Caco-2 (cell line): ENCODE results near the gene UBE2B. TPM values are rescaled to one million over a fixed set of nuclear protein-coding genes. Genes with fewer than 3 reads are reported as not detected.
"Not testable (repeated sequence)": the region's sequence is repeated elsewhere in the genome, so short reads cannot be mapped to it uniquely, and the experiment has no call there.

Source experiments
- BruUV-seq: library from RNA; stranded (reverse); fragments of 400-500 nt; replicated peaks from 2 replicates; lab custom pipeline; 2021; lab: Mats Ljungman, UMichigan
- CTCF ChIA-PET: fragments of 300-600 bp; sonication (Branson Sonifier 250); formaldehyde crosslinking; loops from one replicate; lab custom pipeline; 2022; ENCODE audit warnings: antibody characterized with exemption; lab: Charles Lee
- POLR2A ChIA-PET: fragments of 300-600 bp; sonication (Branson Sonifier 250); formaldehyde crosslinking; loops from one replicate; lab custom pipeline; 2022; ENCODE audit warnings: antibody characterized with exemption; lab: Charles Lee
- DNase-seq, 2 experiments: peaks; one replicate each; pipeline versions ENCODE4 v3.0.0 to v3.0.0-alpha.2; 2020 to 2022
- H3K27me3 ChIP-seq: replicated peaks from 2 replicates; pipeline ENCODE4 v1.6.0; 2011; ENCODE audit warnings: low read length; ENCODE audit not compliant: control insufficient read depth, insufficient read depth
- H3K36me3 ChIP-seq: 2 replicates; pipeline ENCODE4 v1.5.1; 2011; ENCODE audit warnings: low read length; ENCODE audit not compliant: control insufficient read depth, insufficient read depth
- H3K4me1 ChIP-seq: fragments of 250-450 bp; sonication (Bioruptor Pico); 2 replicates; pipeline ENCODE4 v1.5.1; 2020; ENCODE audit warnings: mild to moderate bottlenecking
- H3K4me3 ChIP-seq: 2 replicates; pipeline ENCODE4 v1.5.1; 2011; ENCODE audit warnings: low read depth, mild to moderate bottlenecking, control low read depth, low read length
- H3K9me3 ChIP-seq: fragments of 250-450 bp; sonication (Bioruptor Pico); 2 replicates; pipeline ENCODE4 v1.5.1; 2020; ENCODE audit warnings: mild to moderate bottlenecking, moderate library complexity
- H3K27ac Mint-ChIP-seq: one replicate; pipeline ENCODE4 v1.8.0; 2022; ENCODE audit warnings: mixed read lengths; ENCODE audit not compliant: unreplicated experiment
- H3K27me3 Mint-ChIP-seq: one replicate; pipeline ENCODE4 v1.8.0; 2022; ENCODE audit warnings: mixed read lengths; ENCODE audit not compliant: insufficient read depth, unreplicated experiment
- H3K36me3 Mint-ChIP-seq: one replicate; pipeline ENCODE4 v1.8.0; 2022; ENCODE audit warnings: mild to moderate bottlenecking, mixed read lengths; ENCODE audit not compliant: insufficient read depth, unreplicated experiment
- H3K4me1 Mint-ChIP-seq: one replicate; pipeline ENCODE4 v1.8.0; 2022; ENCODE audit warnings: low read depth, mixed read lengths; ENCODE audit not compliant: unreplicated experiment
- H3K4me3 Mint-ChIP-seq: one replicate; pipeline ENCODE4 v1.8.0; 2022; ENCODE audit warnings: mild to moderate bottlenecking, moderate library complexity, mixed read lengths; ENCODE audit not compliant: unreplicated experiment
- H3K9me3 Mint-ChIP-seq: one replicate; pipeline ENCODE4 v1.8.0; 2022; ENCODE audit warnings: mixed read lengths; ENCODE audit not compliant: unreplicated experiment
- CTCF ChIP-seq, 2 experiments: fragments of 200-600 bp in 1 of 2; IDR thresholded peaks; 1 replicate in 1 of 2; 2 replicates in 1 of 2; pipeline versions ENCODE4 v1.5.1 to v1.8.0; 2011 to 2022; ENCODE audit warnings: antibody characterized with exemption in 1 of 2, control low read depth in 1 of 2, inconsistent platforms in 1 of 2, low read depth in 1 of 2, low read length in 1 of 2, mild to moderate bottlenecking in 1 of 2, moderate library complexity in 1 of 2; ENCODE audit not compliant: insufficient read depth in 1 of 2, severe bottlenecking in 1 of 2, unreplicated experiment in 1 of 2
- intact Hi-C: fragments of 100-400 bp; cut with micrococcal nuclease; formaldehyde crosslinking; loops from one replicate; pipeline ENCODE4 v1.10.0; 2022; ENCODE audit not compliant: unreplicated experiment
- total RNA-seq: library from RNA; stranded (reverse); gene quantifications from 2 replicates; pipeline ENCODE4 v1.2.3, GENCODE V29; 2022

The UBE2B gene
- total RNA-seq, 1 experiment from 2014 or later: 78.9 TPM

- H3K9me3 Mint-ChIP-seq: no peaks in the 10 kb centered on the region
- intact Hi-C loops: no loop called here
- H3K4me1 Mint-ChIP-seq: no peaks in the 10 kb centered on the region
- peaks cover 93% of the 10 kb centered on the region for H3K36me3 Mint-ChIP-seq
- no peak for DNase-seq
- no peaks in the 10 kb centered on the region for H3K27me3 Mint-ChIP-seq
- H3K27me3 ChIP-seq: no peaks in the 10 kb centered on the region
- H3K4me1 ChIP-seq: no peaks in the 10 kb centered on the region
- no peak overlapping the region for H3K4me3 Mint-ChIP-seq
- no TSS peak for BruUV-seq
- no peak overlapping the region for H3K4me3 ChIP-seq
- no peak overlapping the region for H3K27ac Mint-ChIP-seq
- no peak for TF ChIP-seq CTCF (IDR thresholded peaks at IDR 0.05; ENCODE audit: insufficient read depth in 1 of 2, low read depth in 1 of 2, low read length in 1 of 2, severe bottlenecking in 1 of 2, unreplicated experiment in 1 of 2)
- CTCF ChIA-PET: no interaction called here
- POLR2A ChIA-PET: no interaction called here
- H3K9me3 ChIP-seq: no peaks in the 10 kb centered on the region
- peaks cover 1% of the 10 kb centered on the region; the same call in 1 of the 2 replicates for H3K36me3 ChIP-seq
Measured at GRCh38 chr5:134380346-134380745, 9.0 kb downstream of the UBE2B start.

- CTCF ChIA-PET, H3K9me3 Mint-ChIP-seq, H3K4me3 Mint-ChIP-seq, intact Hi-C loops, H3K27me3 Mint-ChIP-seq, H3K36me3 ChIP-seq, H3K27ac Mint-ChIP-seq, H3K4me1 Mint-ChIP-seq, DNase-seq, BruUV-seq, H3K4me1 ChIP-seq, H3K4me3 ChIP-seq, H3K9me3 ChIP-seq, H3K27me3 ChIP-seq, POLR2A ChIA-PET: not testable (repeated sequence)
- peaks cover 94% of the 10 kb centered on the region for H3K36me3 Mint-ChIP-seq
Measured at GRCh38 chr5:134382204-134382603, 10.8 kb downstream of the UBE2B start.

GRCh38 chr5:134383980-134384697, 12.8 kb downstream of the UBE2B start:
- CTCF ChIA-PET: no interaction called here
- H3K9me3 ChIP-seq: no peaks in the 10 kb centered on the region
- Mint-ChIP-seq H3K4me3 (no peak overlapping the region), H3K9me3 (no peaks in the 10 kb centered on the region), H3K4me1 (no peaks in the 10 kb centered on the region), H3K27ac (no peak overlapping the region), H3K27me3 (no peaks in the 10 kb centered on the region), H3K36me3 (peaks cover 97% of the 10 kb centered on the region)
- TF ChIP-seq CTCF (IDR thresholded peaks at IDR 0.05; ENCODE audit: insufficient read depth in 1 of 2, low read depth in 1 of 2, low read length in 1 of 2, severe bottlenecking in 1 of 2, unreplicated experiment in 1 of 2): no peak
- no TSS peak for BruUV-seq
- no peaks in the 10 kb centered on the region for H3K4me1 ChIP-seq
- POLR2A ChIA-PET: interaction anchor here (0.7 kb wide), 1 partner anchor 44 kb away, joined by 3 read pairs; no protein-coding TSS in a partner anchor
- intact Hi-C loops: no loop called here
- no peaks in the 10 kb centered on the region for H3K27me3 ChIP-seq
- 0 out of 2 replicates have a peak, but pooled peaks cover 1% of the 10 kb centered on the region for H3K36me3 ChIP-seq
- no peak for DNase-seq
- no peak overlapping the region for H3K4me3 ChIP-seq
